ENCODE results near the gene ARRDC4.

ARRDC4 gene

DNA sequence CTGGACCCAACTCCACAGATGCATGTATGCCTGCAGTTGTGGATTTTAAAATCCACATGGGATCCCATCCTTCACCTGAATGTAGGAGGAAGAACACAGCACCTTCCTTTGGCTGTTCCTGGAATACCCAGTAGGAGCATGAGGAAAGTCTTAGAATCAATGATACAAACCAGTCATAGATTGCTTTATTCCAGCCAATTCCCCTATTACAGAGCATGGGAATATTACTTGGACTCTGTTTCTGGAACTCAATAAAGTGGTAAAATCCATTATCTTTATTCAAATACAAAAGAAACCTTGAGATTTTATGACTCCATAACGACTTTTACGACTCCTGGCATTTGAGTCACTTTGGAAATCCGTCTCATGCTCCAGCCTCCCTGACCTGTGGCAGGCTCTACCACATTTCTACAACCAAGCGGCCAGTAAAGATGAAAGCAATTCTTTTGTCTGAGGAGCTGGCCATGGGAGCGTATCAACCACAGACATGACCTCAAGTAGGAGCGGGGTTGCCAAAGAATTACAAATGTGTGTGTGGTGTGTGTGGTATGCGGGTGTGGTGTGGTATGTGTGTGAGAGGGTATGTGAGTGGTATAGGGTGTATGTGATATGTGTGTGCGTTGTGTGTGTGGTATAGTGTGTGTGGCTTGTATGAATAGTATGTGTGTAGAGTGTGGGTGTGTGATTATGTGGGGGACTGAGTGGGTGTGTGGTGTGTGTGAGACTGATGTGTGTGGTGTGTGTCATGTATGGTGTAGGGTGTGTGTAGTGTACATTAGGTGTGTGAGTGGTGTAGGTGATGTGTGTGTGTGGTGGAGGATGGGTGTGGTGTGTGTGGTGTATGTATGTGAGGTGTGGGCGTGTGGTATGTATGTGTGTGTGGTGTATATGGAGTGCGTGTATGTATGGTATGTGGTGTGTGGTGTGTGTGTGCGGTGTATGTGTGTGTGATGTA is 40.0 kb downstream of the ARRDC4 start:
- ATAC-seq = no peak

- ATAC-seq = no peak
Observed at GRCh38 chr15:98001663-98002194, 41.2 kb downstream of the ARRDC4 start.

- ATAC-seq = no peak
Observed at GRCh38 chr15:98002419-98002818, 41.9 kb downstream of the ARRDC4 start.

DNA sequence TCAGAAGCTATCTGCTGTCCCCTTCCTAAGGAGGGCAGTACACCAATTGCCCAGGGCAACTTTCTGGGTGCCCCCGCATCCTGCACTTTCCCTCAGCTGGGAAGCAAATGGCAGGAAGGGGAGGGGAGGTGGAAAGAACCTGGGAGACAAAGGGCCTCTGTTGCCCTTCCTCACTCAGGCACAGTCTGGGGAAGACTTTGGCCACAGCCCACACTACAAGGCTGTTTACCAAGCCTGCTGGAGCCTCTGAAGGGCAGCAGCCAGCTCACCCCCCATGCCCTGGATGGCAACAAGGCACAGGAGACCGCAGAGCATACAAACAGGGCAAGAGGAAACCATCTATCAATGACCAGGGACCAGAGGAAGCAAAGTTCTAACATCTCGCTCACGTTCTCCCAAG is 42.4 kb downstream of the ARRDC4 start:
- no peak for ATAC-seq

GRCh38 chr15:98003518-98003917 is 43.0 kb downstream of the ARRDC4 start:
- no peak for ATAC-seq

DNA sequence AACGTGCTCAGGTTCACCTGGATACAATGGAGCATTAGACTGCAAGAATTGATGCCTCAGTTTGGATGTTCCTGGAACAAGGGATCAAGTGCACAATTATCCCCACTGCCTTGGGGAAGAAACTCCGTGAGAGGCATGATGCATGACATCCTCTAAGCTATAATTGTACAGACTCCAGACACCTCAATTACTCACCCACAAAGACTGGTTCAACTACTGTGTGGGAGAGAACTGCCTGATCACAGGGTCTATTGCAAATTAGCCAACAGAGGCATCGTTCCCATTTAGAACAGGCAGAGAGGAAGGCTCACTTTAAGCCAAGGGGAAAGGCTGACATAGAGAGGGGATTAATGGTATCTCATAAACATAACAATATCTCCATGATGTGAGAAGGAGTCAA is 43.5 kb downstream of the ARRDC4 start:
- ATAC-seq = no peak

GRCh38 chr15:98005659-98006058 is 45.2 kb downstream of the ARRDC4 start:
- ATAC-seq = no peak

DNA sequence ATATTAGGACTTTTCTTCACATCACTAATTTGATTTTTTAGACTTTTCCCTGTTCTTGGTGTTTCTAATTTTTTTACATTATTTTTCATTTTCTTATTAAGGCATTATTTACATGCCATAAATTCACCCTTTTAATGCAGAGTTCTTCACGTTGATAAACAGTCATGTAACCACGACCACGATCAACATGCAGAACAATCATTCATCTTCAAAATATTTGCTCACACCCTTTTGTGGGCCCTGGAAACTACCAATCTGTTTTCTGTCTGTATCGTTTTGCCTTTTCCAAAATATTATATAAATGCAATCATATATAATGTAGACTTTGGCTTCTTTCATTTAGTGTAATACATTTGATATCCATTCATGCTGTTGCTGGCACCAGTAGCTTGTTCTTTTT is 48.7 kb downstream of the ARRDC4 start:
- no peak for ATAC-seq

DNA sequence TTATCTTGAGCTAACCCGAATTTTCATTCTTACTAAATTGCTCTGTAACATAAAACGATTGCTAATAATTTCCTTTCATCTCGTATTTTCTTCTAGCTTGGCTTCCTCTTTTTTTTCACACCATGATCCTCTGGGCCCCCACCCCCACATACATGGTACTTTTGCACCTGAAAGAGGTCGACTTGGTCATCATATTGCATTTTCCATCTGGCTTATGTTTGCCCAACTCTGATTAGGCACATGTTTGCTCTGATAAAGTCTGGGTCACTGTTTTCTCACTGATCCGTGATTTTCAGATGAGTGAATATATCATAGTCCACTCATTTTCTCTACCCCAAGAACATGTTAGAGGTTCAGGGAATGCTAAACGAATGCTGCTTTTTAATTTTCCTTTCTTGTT is 49.5 kb downstream of the ARRDC4 start:
- ATAC-seq = no peak

DNA sequence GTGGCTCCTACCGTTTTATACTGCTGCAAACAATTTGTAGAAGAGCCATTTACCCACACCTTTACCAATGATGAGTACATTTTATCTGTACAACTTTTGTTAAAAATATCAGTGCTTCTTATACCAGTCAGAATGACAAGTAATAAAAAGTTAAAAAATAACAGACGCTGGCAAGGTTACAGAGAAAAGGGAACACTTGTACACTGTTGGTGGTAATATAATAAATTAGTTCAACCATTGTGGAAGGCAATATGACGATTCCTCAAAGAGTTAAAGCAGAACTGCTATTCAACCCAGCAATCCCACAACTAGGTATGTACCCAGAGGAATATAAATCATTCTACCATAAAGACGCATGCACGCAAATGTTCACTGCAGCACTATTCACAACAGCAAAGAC is 51.9 kb downstream of the ARRDC4 start:
- no peak for ATAC-seq

DNA sequence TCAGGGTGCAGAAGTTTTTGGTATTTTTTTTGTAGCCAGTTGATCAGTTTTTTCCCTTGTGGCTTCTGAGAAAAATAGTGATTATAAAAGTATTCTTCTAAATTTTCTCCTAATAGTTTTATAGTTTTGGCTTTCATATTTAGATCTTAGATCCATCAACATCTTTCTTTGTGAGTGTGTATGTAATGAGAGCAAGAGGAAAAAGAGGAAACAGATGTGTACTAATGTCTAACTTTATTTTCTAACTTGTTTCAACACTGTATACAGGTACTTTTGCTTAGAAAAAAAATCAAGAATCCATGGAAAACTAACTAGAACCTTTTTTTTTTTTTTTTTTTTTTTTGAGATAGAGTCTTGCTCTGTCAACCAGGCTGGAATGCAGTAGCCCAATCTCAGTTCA is 53.1 kb downstream of the ARRDC4 start:
- no peak for ATAC-seq

- ATAC-seq = no peak
Observed at GRCh38 chr15:98017150-98017964, 56.9 kb downstream of the ARRDC4 start.

GRCh38 chr15:98018761-98019351 is 58.4 kb downstream of the ARRDC4 start:
- no peak for ATAC-seq
